GM19467 (cell line): ENCODE data around the gene PTTG1IP.

Source experiments
- ATAC-seq: cut with Tn5 transposase; IDR thresholded peaks from one replicate; pipeline ENCODE4 v1.9.1; 2021; ENCODE audit warnings: mild to moderate bottlenecking, moderate library complexity; ENCODE audit not compliant: unreplicated experiment

The PTTG1IP gene

DNA sequence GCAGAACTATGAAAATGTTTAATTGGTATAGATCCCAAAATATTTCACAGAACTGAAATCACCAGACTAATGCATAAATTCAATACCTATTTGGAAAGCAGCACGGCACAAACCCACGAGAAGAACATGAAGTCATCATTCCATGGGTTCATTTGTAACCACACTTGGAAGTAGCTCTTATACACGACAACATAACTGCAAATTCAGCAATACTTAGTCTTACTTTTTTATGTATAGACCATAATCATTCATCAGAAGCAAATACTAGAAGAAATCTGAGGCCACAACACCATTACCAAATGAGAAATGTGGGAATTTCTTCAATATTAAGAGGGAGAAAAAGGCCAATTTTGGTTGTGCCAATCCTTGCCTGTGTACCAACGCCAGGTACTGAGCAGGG, 67.6 kb downstream of the PTTG1IP start:
- no peak for ATAC-seq

GRCh38 chr21:44805226-44805625, 68.3 kb downstream of the PTTG1IP start:
- no peak for ATAC-seq

GRCh38 chr21:44804762-44805161, 68.7 kb downstream of the PTTG1IP start:
- ATAC-seq = no peak

- ATAC-seq = no peak
These were observed 69.8 kb downstream of the PTTG1IP start for GRCh38 chr21:44803651-44804050.

- ATAC-seq = no peak
These were observed 70.9 kb downstream of the PTTG1IP start for GRCh38 chr21:44802396-44803153.

GRCh38 chr21:44801468-44802395, 71.8 kb downstream of the PTTG1IP start, which contains the start of gene UBE2G2:
UBE2G2 (minus strand) TSS chr21:44801820; CDS start chr21:44801748, 72 bp downstream.
- peak; percentile 73 for ATAC-seq

DNA sequence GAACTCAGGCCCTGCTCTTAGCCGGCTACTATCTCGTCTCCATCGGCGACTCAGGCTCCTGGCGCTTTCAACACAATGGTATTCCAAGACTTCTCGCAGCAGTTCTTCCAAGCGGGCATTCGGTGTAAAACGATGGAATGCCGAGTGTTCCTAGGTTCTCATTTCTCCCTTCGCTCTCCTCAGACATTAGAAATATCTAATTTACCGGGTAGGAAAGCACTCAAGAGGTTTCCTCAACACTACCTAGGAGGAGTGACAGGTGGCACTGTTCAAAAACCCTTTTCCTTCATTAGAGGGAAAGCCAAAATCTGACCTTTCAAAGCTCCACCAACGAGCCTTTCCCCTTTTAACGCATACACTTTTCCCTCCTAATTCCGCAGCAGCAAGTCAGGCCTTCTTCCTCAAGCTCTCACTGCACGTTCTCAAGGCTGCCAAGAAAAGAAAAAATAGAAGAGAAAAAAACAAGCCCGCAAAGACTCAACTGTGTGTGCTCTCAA, 72.5 kb downstream of the PTTG1IP start:
- no peak for ATAC-seq

GRCh38 chr21:44800103-44800502, 73.4 kb downstream of the PTTG1IP start:
- ATAC-seq = no peak

DNA sequence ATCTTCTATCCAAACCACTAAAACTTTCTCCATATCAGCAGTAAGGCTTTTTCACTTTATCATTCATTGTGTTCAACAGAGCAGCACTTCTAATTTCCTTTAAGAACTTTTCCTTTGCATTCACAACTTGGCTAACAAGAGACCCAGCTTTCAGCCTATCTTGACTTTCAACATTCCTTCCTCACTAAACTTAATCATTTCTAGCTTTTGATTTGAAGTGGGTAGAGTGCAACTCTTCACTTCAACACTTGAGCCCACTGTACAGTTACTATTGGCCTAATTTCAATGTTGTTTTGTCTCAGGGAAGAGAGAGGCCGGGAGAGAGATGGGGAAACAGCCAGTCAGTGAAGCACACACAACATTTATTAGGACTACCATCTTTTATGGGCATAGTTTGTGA, 73.8 kb downstream of the PTTG1IP start:
- ATAC-seq = no peak
